Breast epithelium (tissue), 4 donors: ENCODE results near the gene TIAM1. TPM values are rescaled to one million over a fixed set of nuclear protein-coding genes. Genes with fewer than 3 reads are reported as not detected.

ENCODE experiments used
- DNase-seq, 2 donors: peaks; one replicate each; pipeline ENCODE4 v3.0.0-alpha.2; 2019; ENCODE audit warnings: low spot score in 2 of 2
- H3K27ac ChIP-seq, 2 donors: fragments of 200-600 bp; sonication (generic) in 1 of 2; one replicate each; pipeline ENCODE4 v1.5.1; 2016 to 2019; ENCODE audit warnings: mild to moderate bottlenecking in 1 of 2
- H3K27me3 ChIP-seq, 2 donors: fragments of 200-600 bp; sonication (generic) in 1 of 2; one replicate each; pipeline versions ENCODE4 v1.5.1 to v1.6.0; 2017 to 2019; ENCODE audit warnings: control low read depth in 1 of 2, mild to moderate bottlenecking in 1 of 2
- H3K36me3 ChIP-seq: fragments of 200-600 bp; one replicate; pipeline ENCODE4 v1.5.1; 2019
- H3K4me1 ChIP-seq, 2 donors: fragments of 200-600 bp; sonication (generic); one replicate each; pipeline ENCODE4 v1.5.1; 2016 to 2019; ENCODE audit warnings: control low read depth in 1 of 2
- H3K4me3 ChIP-seq, 3 donors: fragments of 200-600 bp; sonication (generic); 1 replicate in 2 of 3; 2 replicates in 1 of 3; pipeline ENCODE4 v1.5.1; 2016 to 2019; ENCODE audit warnings: mild to moderate bottlenecking in 3 of 3, moderate library complexity in 2 of 3
- H3K9me3 ChIP-seq, 2 donors: fragments of 200-600 bp; sonication (generic) in 1 of 2; one replicate each; pipeline ENCODE4 v1.5.1; 2016 to 2019; ENCODE audit warnings: control low read depth in 1 of 2
- CTCF ChIP-seq, 3 donors: fragments of 450-650 bp; IDR thresholded peaks; one replicate each; pipeline ENCODE4 v1.5.1; 2016 to 2017; ENCODE audit warnings: antibody characterized with exemption in 3 of 3, mild to moderate bottlenecking in 3 of 3, moderate library complexity in 3 of 3
- POLR2A ChIP-seq: fragments of 450-650 bp; IDR thresholded peaks from one replicate; pipeline ENCODE4 v1.6.1; 2016; ENCODE audit warnings: antibody characterized with exemption, mild to moderate bottlenecking, moderate library complexity
- POLR2AphosphoS5 ChIP-seq, 3 donors: sonication (generic); formaldehyde crosslinking; IDR thresholded peaks; one replicate each; pipeline ENCODE4 v1.6.1; 2017; ENCODE audit warnings: antibody characterized with exemption in 3 of 3
- intact Hi-C: fragments of 100-400 bp; cut with DNase I; formaldehyde crosslinking; loops from one replicate; pipeline ENCODE4 v1.15.1; 2023; ENCODE audit warnings: low total_unique reads
- total RNA-seq, 3 donors: library from RNA; depleted of rRNA; stranded (reverse); fragments of >200 nt; gene quantifications; one replicate each; pipeline ENCODE4 v1.1.0, GENCODE V29; 2016

Gene TIAM1
- total RNA-seq, 3 donors from 2014 or later, result 10.6 to 17.7 (median 11.8) TPM

GRCh38 chr21:31117128-31117916 is 226.7 kb downstream of the TIAM1 start:
- Histone ChIP-seq H3K4me1 (no peaks in the 10 kb centered on the region), H3K27ac (no peak overlapping the region), H3K36me3 (no peaks in the 10 kb centered on the region), H3K27me3 (no peaks in the 10 kb centered on the region), H3K4me3 (no peak overlapping the region), H3K9me3 (no peaks in the 10 kb centered on the region)
- intact Hi-C loops, result no loop called here
- TF ChIP-seq POLR2AphosphoS5 (IDR thresholded peaks at IDR 0.05) (no peak), CTCF (IDR thresholded peaks at IDR 0.05) (no peak), POLR2A (no peak)
- DNase-seq, result no peak

GRCh38 chr21:31115249-31115648 is 228.8 kb downstream of the TIAM1 start:
- no peaks in the 10 kb centered on the region for H3K27me3 ChIP-seq
- no peaks in the 10 kb centered on the region for H3K9me3 ChIP-seq
- H3K4me3 ChIP-seq, result no peak overlapping the region
- intact Hi-C loops, result no loop called here
- no peak for DNase-seq
- no peaks in the 10 kb centered on the region for H3K4me1 ChIP-seq
- TF ChIP-seq POLR2AphosphoS5 (IDR thresholded peaks at IDR 0.05) (no peak), CTCF (IDR thresholded peaks at IDR 0.05) (no peak), POLR2A (no peak)
- no peak overlapping the region for H3K27ac ChIP-seq
- H3K36me3 ChIP-seq, result no peaks in the 10 kb centered on the region

- H3K4me3 ChIP-seq, result no peak overlapping the region
- intact Hi-C loops, result no loop called here
- no peak for DNase-seq
- no peak for TF ChIP-seq POLR2AphosphoS5 (IDR thresholded peaks at IDR 0.05)
- no peak for TF ChIP-seq POLR2A
- no peak for TF ChIP-seq CTCF (IDR thresholded peaks at IDR 0.05)
- H3K4me1 ChIP-seq, result no peaks in the 10 kb centered on the region
- H3K27ac ChIP-seq, result no peak overlapping the region
- H3K36me3 ChIP-seq, result no peaks in the 10 kb centered on the region
- H3K9me3 ChIP-seq, result no peaks in the 10 kb centered on the region
- H3K27me3 ChIP-seq, result no peaks in the 10 kb centered on the region
These were observed 233.0 kb downstream of the TIAM1 start for GRCh38 chr21:31111093-31111492.

GRCh38 chr21:31110430-31110829 is 233.6 kb downstream of the TIAM1 start:
- intact Hi-C loops, result no loop called here
- H3K9me3 ChIP-seq, result no peaks in the 10 kb centered on the region
- H3K27me3 ChIP-seq, result no peaks in the 10 kb centered on the region
- no peaks in the 10 kb centered on the region for H3K36me3 ChIP-seq
- H3K27ac ChIP-seq, result no peak overlapping the region
- H3K4me1 ChIP-seq, result no peaks in the 10 kb centered on the region
- DNase-seq, result no peak
- no peak overlapping the region for H3K4me3 ChIP-seq
- no peak for TF ChIP-seq CTCF (IDR thresholded peaks at IDR 0.05)
- TF ChIP-seq POLR2AphosphoS5 (IDR thresholded peaks at IDR 0.05), result no peak
- no peak for TF ChIP-seq POLR2A

GRCh38 chr21:31107871-31108270 is 236.2 kb downstream of the TIAM1 start:
- DNase-seq, result no peak
- no peaks in the 10 kb centered on the region for H3K27me3 ChIP-seq
- H3K27ac ChIP-seq, result no peak overlapping the region
- no peaks in the 10 kb centered on the region for H3K9me3 ChIP-seq
- no peak overlapping the region for H3K4me3 ChIP-seq
- no peaks in the 10 kb centered on the region for H3K4me1 ChIP-seq
- no peak for TF ChIP-seq CTCF (IDR thresholded peaks at IDR 0.05)
- no peak for TF ChIP-seq POLR2A
- intact Hi-C loops, result no loop called here
- H3K36me3 ChIP-seq, result no peaks in the 10 kb centered on the region
